GM21576 (cell line): ENCODE data around the gene ITGAX.

ENCODE experiments used
- ATAC-seq: cut with Tn5 transposase; IDR thresholded peaks from one replicate; pipeline ENCODE4 v1.9.1; 2021; ENCODE audit warnings: mild to moderate bottlenecking, moderate library complexity; ENCODE audit not compliant: unreplicated experiment

Gene ITGAX

GRCh38 chr16:31430380-31431052 is 75.5 kb downstream of the ITGAX start:
- ATAC-seq = no peak
